ENCODE measurements around the gene CREBZF.

DNA sequence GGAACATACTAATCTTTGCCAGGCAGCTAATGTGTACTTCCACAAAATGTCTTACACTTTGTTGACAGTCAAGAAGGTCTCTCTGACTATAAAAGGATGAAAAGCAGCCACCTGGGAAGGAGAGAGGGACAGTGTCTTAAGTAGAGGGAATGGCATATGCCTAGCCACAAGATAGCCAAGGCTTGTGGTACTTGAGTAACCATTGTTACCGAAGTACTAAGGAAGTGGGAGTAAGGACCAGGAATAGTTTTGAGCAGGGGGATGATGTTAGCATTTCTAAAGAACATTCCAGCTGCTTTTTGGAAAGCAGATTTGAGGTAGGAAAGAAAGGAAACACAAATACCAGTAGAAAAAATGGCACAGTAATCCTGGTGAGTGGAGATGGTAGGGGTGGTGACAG is 13.8 kb downstream of the CREBZF start:
- no peak for TF ChIP-seq ZFP41 (tag by site-specific recombination; IDR thresholded peaks at IDR 0.05; ENCODE audit: borderline replicate concordance)
- TF ChIP-seq ZNF777 (tag by site-specific recombination; IDR thresholded peaks at IDR 0.05; ENCODE audit: borderline replicate concordance), result no peak
- TF ChIP-seq, protein P1, sequence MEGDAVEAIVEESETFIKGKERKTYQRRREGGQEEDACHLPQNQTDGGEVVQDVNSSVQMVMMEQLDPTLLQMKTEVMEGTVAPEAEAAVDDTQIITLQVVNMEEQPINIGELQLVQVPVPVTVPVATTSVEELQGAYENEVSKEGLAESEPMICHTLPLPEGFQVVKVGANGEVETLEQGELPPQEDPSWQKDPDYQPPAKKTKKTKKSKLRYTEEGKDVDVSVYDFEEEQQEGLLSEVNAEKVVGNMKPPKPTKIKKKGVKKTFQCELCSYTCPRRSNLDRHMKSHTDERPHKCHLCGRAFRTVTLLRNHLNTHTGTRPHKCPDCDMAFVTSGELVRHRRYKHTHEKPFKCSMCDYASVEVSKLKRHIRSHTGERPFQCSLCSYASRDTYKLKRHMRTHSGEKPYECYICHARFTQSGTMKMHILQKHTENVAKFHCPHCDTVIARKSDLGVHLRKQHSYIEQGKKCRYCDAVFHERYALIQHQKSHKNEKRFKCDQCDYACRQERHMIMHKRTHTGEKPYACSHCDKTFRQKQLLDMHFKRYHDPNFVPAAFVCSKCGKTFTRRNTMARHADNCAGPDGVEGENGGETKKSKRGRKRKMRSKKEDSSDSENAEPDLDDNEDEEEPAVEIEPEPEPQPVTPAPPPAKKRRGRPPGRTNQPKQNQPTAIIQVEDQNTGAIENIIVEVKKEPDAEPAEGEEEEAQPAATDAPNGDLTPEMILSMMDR (tag by site-specific recombination; IDR thresholded peaks at IDR 0.05), result no peak
- no peak for TF ChIP-seq YY1 (tag by site-specific recombination; IDR thresholded peaks at IDR 0.05)
- TF ChIP-seq TCF7L2 (IDR thresholded peaks at IDR 0.05; ENCODE audit: borderline replicate concordance, low read depth, low read length), result no peak
- no peak for TF ChIP-seq ZBTB21 (tag by site-specific recombination; IDR thresholded peaks at IDR 0.05)
- no peak for TF ChIP-seq ZNF174 (tag by site-specific recombination; IDR thresholded peaks at IDR 0.05)
- TF ChIP-seq, protein P2, sequence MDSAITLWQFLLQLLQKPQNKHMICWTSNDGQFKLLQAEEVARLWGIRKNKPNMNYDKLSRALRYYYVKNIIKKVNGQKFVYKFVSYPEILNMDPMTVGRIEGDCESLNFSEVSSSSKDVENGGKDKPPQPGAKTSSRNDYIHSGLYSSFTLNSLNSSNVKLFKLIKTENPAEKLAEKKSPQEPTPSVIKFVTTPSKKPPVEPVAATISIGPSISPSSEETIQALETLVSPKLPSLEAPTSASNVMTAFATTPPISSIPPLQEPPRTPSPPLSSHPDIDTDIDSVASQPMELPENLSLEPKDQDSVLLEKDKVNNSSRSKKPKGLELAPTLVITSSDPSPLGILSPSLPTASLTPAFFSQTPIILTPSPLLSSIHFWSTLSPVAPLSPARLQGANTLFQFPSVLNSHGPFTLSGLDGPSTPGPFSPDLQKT (IDR thresholded peaks at IDR 0.05; ENCODE audit: borderline replicate concordance, low read depth, low read length), result no peak
- TF ChIP-seq ZNF776 (tag by site-specific recombination; IDR thresholded peaks at IDR 0.05; ENCODE audit: borderline replicate concordance), result no peak
- TF ChIP-seq, protein P3, sequence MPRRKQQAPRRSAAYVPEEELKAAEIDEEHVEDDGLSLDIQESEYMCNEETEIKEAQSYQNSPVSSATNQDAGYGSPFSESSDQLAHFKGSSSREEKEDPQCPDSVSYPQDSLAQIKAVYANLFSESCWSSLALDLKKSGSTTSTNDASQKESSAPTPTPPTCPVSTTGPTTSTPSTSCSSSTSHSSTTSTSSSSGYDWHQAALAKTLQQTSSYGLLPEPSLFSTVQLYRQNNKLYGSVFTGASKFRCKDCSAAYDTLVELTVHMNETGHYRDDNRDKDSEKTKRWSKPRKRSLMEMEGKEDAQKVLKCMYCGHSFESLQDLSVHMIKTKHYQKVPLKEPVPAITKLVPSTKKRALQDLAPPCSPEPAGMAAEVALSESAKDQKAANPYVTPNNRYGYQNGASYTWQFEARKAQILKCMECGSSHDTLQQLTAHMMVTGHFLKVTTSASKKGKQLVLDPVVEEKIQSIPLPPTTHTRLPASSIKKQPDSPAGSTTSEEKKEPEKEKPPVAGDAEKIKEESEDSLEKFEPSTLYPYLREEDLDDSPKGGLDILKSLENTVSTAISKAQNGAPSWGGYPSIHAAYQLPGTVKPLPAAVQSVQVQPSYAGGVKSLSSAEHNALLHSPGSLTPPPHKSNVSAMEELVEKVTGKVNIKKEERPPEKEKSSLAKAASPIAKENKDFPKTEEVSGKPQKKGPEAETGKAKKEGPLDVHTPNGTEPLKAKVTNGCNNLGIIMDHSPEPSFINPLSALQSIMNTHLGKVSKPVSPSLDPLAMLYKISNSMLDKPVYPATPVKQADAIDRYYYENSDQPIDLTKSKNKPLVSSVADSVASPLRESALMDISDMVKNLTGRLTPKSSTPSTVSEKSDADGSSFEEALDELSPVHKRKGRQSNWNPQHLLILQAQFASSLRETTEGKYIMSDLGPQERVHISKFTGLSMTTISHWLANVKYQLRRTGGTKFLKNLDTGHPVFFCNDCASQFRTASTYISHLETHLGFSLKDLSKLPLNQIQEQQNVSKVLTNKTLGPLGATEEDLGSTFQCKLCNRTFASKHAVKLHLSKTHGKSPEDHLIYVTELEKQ (tag by site-specific recombination; IDR thresholded peaks at IDR 0.05; ENCODE audit: borderline replicate concordance), result no peak
- TF ChIP-seq ZNF48 (tag by site-specific recombination; IDR thresholded peaks at IDR 0.05), result no peak
- no peak for TF ChIP-seq ZNF610 (tag by site-specific recombination; IDR thresholded peaks at IDR 0.05; ENCODE audit: borderline replicate concordance)
- TF ChIP-seq, protein P4, sequence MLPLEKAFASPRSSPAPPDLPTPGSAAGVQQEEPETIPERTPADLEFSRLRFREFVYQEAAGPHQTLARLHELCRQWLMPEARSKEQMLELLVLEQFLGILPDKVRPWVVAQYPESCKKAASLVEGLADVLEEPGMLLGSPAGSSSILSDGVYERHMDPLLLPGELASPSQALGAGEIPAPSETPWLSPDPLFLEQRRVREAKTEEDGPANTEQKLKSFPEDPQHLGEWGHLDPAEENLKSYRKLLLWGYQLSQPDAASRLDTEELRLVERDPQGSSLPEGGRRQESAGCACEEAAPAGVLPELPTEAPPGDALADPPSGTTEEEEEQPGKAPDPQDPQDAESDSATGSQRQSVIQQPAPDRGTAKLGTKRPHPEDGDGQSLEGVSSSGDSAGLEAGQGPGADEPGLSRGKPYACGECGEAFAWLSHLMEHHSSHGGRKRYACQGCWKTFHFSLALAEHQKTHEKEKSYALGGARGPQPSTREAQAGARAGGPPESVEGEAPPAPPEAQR (tag by site-specific recombination; IDR thresholded peaks at IDR 0.05), result no peak

Measured in HEK293 (cell line).